Myocyte (in vitro differentiated cells): Measurements from ENCODE around the gene B4GALT3. TPM values are rescaled to one million over a fixed set of nuclear protein-coding genes. Genes with fewer than 3 reads are reported as not detected.
A peak's percentile ranks its signal among the peaks of the same experiment; 100 is the strongest.

ENCODE experiments used
- DNase-seq: peaks from one replicate; pipeline ENCODE4 v3.0.0-alpha.2; 2012; ENCODE audit warnings: low read depth
- total RNA-seq: library from RNA; depleted of rRNA; stranded (reverse); fragments of >200 nt; gene quantifications from 2 replicates; pipeline ENCODE4 v1.2.3, GENCODE V29; 2014

B4GALT3 gene
- total RNA-seq, 1 donor from 2014 or later, result 32.8 TPM

DNA sequence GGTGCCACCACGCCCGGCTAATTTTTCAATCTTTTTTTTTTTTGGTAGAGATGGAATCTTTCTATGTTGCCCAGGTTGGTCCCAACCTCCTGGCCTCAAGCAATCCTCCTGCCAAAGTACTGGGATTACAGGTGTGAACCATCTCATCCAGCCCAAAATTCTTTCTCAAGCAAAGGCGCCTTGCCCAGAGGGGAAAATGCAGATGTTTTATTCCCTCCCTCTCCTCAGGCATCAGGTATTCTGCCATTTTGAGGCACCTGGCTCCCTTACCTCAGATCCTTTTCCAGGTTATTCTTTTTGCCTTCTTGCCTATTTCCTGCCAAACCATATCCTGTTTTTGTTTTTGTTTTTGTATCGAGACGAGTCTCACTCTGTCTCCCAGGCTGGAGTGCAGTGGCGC lies 11.1 kb upstream of the B4GALT3 start:
- DNase-seq, result no peak

DNA sequence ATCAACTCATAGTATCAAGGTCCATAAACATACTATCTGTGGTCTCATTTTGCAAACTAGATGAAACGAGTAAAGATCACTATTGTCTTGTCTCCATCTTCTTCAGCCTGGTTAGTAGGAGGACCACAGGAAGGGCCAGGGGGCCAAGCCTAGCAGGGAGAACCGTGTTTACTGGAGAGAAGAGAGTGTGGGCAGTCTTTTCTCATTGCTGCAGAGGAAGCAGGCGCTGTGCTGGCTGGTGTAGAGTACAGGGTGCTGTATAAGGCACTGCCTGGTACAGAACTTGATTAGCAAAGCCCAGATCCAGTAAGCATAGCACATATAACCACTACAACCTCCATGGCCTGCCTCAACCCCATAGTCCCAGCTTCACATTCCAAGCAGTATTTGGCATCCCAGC lies 10.0 kb upstream of the B4GALT3 start:
- no peak for DNase-seq

DNA sequence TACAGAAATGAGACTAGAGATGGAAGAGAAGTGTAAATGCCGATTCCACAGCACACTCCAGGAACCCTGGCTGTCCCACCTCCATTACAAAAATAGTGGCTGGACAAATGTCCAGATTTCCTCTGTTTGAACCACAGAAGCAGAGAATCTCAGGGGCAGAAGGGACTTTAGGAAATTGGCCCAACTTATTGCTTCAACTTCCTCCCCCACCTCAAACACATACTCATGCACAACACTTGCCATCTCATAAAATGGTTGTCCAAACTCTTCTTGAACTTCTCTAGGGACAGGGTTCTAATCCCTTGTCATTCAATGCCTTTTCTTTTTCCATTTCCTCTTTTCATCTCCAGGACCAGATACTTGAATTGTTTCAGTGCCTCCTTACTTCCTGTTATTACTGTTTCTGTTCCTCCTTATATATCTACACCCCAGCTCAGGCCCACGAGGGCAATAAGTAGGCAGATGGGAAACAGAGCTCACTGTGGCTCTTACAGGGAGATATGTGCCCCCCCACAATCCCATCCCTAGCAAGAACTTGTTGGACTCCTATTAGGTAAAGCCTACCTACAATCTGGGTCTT lies 8.5 kb upstream of the B4GALT3 start:
- DNase-seq, result no peak

DNA sequence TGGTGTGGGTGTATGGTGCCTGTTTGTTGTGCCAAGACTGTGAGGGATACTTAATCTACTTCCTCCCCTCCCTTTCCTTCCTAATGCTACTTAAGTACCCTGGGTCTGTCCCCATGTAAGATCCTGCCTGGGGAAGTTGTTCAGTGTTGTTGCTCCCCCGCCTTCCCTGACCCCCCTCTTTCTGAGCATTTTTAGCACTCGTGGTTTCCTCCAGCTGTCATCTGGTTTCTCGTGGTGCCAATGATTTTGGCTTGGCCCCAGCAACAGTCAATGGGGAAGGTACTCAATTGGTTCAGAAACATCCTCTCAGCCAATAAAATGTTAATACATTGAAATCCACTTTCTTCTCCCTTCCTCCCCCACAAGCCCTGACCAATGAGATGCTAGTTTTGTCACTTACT lies 8.0 kb upstream of the B4GALT3 start:
- DNase-seq, result peak; percentile 99

DNA sequence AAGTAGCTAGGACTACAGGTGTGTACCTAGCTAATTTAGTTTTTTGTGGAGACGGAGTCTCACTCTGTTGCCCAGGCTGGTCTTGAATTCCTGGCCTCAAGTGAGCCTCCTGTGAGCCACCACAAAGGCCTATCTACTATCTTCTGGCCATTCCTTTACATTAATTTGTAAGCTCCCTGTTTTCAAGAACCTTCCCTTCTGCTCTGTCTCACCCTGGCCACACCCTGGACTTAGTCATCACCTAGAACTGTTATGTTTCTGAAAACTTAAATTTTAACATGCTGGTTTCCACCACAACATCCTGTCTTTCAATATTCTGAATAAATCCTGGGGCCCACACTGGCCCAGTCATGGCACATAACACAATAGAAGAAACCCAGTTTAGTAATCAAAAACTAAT lies 4.9 kb upstream of the B4GALT3 start:
- no peak for DNase-seq

DNA sequence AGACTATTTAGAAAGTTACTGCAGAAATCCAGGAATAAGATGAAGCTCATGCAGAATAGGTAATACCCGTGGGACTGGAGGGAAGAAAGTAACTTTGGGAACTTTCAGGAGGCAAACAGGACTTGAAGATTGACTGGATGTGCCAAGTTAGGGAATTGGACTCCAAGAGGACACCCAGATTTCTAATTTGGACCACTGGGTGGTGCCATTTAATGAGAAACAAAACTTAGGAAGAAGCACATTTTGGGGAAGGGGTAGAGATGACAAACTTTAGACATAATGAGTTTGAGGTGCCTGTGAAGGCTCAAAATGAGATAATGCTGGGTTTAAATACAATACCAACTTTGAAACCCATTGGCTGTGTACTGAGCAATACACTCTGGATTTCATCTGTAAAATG lies 3.3 kb upstream of the B4GALT3 start:
- DNase-seq, result peak; percentile 65

DNA sequence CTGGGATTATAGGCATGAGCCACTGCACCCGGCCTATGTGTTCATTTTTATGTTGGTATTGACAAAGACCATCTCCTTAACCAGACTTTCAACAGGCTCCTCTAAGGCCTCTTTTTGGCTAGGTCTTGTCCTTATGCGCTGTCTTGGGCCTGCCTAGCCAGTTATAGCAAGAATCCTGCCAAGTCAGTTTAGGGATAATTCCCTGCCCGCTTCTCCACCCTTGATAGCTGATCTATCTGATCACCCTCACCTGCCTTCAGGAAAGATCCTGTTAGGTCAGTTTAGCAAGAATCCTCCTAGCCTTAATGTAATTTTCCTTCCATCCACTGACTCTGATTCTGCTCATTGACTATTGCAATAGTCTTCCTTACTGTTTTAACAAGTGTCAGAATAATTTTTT lies 2.4 kb upstream of the B4GALT3 start:
- no peak for DNase-seq

DNA sequence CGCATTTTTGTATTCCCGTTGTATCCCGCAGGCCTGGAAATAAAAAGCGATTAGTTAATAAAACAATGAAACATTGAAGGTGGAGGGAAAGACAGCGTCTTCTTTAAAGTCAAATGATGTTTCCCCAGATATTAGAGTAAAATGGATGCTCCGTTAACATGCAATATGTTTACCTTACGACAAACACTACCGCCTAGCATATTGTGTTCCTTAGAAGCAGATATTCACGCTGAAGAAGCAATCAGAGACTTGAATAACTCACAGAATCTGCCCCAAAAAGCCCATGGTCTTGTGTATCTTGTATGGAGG lies 583 bp upstream of the B4GALT3 start:
- no peak for DNase-seq

DNA sequence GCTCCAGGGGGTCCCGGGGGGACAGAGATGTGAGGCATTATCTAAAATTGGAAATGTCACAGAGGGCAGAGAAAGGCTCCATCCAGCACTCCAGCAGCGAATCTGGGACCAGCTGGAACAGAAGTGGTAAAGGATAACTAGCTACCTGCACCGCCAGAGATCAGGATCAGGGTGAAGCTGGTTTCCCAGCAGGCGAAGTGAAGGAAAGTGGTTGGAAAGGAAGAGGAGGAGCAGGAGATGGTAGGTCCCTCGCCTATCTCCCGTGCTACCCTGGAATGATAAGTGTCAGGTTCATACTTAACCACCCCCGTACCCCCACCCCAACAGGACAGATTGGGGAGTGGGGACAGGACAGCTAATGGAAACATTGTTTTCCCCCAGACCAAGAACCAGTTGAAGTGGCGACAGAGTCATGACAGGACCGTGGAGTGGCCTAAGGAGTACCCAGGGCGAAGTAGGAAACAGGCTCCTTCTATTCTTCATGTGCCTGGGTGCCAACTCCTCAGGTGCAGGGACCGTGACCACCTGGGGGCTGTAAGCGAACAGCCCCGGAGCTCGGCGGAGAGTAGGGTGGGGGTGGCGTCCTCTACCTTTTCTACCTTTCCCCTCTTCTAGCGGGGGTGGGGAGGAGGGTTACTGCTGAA lies 717 bp downstream of the B4GALT3 start:
- DNase-seq, result no peak

DNA sequence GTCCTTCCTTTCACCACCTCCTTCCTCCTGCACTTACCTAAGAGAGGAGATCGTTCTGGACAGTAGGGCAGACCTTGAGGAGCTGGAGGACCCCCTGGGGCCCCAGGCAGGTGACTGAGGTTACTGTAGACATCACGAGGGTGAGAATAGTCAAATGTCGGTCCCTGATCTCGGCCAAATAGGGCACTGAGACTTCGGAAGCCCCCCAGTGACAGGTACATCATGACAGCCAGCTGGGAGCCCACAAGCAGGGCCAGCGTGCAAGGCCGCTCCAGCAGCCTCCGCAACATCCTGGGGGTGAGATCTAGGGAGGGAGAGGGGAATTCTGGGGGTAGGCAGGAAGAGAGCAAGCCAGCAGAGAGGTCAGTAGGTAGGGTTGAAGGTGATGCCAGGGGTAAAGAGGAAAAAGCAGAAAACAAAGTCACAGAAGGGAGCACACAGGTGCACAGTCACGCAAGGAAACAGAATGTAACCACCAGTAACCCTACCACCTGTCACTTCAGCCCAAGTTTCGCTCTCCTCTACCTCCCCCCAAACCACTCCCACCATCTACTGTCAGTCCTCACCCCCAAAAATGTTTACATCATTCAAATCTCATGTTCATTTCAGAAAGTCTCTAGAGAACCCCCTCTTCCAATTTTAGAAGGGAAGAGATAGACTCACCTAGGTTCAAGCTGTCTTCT lies 1.4 kb downstream of the B4GALT3 start:
- DNase-seq, result no peak

DNA sequence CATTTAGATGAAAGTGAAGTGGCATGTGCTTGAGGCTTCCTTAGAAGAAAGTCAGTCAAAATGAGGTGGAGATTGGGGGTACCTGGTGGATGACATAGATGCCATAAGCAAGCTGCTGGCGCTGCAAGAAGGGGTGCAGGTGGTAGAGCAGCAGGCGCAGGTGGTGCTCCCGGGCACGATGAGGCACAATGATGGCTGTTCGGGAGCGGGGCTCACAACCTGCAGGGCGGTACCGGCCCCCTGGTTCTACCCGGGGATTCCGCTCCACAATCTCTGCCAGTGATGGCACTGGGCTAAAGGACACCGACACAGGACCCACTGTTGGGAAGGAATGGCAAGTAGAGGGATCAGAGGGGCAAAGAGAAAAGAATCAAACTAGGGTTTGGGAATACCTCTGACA lies 2.4 kb downstream of the B4GALT3 start:
- DNase-seq, result no peak

DNA sequence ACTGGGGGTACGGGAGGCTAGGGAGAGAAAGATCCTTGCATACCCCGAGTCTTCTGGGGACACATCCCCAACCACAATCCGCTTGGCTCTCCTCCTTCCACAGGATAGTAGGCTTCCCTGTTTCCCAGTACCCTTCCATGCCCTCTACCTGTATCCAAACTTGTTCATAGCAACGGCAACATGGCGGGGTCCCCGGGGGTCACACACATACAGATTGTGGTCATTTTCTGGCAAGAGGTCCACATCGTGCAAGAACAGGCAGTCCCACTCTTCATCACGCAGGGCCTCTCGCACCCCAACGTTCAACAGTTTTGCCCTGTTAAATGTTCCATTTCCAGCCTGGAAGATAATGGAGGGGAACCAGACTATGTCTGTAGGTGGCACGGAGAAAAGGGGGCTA lies 3.6 kb downstream of the B4GALT3 start:
- DNase-seq, result no peak

DNA sequence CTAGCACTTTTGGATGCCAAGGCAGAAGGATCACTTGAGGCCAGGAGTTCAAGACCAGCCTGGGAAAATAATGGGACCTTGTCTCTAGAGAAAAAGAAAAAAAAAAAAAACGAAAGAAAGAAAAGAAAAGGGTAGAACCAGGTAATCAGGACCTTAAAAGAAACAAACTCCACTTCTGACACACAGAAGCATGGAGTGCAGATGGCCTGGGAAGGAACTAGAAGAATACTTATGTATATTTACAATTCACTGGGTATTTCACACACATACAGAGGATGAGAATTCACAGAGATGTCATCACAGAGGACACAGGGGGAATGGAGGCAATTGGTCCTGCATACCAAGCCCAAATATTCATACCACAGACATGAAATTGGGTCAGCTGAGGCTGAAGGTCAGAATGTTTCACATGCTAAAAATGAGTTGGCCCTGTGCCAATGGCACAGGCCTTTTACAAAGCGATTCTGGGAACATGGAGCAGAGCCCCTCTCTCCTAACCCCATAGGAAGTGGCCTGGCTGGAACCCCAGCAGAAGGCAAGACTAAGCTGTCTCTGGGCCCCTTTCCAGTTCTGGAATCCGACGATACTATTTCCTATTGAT lies 4.4 kb downstream of the B4GALT3 start:
- peak; percentile 74 for DNase-seq

DNA sequence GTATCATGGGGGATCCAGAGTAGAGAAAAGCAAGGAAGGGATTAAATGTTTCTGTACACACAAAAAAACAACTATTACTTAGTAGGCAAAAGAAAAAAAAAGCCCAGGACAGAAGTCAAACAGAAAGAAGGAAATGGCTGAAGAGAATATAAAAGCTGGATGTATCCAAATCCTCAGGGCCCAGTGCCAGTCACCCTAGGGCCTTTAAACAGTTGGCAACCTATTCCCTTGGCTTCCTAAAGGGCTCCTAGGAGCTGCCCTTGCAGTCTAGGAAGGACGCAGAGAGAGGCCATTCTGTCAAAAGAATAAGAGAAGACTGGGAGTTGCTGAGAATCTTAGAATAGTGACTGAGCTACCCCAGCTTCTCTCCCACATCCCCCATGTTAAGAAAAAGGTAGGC lies 5.0 kb downstream of the B4GALT3 start:
- no peak for DNase-seq

DNA sequence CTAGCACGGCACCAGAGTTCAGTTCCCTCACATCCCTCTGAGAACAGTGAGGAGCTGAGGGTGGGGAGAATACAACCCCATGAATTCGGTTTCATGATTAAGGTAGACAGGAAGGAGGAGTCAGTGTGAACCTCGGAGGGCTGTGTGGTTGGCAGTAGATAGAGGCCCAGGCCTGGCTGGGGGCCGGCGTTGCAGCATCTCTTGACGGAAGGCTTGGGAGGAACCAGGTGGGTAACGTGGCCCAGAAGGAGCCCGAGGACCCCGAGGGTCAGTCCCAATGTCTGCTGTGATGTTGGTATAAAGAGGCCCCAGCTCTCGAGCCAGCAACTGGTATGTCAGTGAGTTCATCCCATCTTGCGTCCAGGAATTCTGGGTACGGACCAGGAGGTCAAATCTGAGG lies 5.6 kb downstream of the B4GALT3 start:
- DNase-seq, result no peak

DNA sequence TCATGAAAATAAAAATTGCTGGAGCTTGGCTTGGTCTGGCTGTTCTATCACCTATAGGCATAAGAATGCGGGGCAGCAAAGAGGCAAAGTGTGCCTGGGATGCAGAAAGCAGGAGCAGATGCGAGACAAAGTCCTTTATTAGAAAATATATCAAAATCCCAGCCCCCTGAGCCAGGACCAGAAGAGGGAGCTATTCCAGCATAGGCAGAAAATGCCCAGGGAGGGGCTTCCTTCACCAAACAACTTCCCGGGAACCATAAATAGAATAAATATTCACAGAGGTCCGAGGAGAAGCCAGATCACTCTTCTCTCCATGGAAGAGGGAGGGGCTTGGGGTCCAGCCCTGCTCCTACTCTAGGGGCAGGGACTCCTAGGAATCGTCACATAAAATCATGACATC lies 6.1 kb downstream of the B4GALT3 start:
- no peak for DNase-seq

DNA sequence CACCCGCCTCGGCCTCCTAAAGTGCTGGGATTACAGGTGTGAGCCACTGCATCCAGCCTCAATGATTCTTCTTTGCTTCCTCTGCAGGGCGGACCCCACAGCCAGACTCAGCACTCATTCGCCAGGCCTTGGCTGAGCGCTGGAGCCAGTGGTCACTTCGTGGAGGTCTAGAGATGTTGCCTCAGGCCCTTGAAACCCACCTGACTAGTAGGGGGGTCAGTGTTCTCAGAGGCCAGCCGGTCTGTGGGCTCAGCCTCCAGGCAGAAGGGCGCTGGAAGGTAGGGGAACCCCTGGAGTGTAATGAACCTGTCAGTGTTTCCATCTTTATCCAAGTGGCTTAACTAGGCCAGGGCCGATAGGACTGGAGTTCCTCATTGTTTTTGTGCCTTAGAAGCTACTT lies 8.4 kb downstream of the B4GALT3 start:
- DNase-seq, result no peak

DNA sequence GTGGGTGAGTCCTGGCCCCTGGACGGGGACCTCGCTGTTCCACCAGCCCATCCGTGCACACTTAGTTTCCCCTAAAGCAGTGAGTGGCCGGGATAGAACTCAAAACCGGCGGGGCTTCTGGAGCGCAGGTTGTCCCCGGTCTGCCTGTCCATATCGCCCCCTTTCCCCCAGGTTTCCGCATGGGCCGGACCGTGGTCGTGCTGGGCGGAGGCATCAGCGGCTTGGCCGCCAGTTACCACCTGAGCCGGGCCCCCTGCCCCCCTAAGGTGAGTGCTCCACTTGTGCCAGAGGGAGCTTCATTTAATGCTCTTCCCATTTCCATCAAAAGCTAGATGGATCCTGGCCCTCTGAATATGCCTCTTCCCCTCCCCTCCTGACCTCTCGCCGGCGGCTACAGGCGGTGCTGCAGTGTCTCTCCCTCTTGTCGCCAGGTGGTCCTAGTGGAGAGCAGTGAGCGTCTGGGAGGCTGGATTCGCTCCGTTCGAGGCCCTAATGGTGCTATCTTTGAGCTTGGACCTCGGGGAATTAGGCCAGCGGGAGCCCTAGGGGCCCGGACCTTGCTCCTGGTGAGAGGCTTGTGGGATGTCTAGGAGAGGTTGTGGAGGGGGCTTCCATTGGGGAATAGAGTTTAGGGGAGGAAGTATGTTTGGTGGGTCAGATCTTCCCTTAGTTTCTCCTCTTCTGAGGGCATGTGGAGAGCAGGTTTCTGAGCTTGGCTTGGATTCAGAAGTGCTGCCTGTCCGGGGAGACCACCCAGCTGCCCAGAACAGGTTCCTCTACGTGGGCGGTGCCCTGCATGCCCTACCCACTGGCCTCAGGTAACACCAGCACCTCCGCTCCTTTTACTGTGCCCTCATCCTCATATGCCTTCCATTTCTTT lies 10.4 kb downstream of the B4GALT3 start:
- DNase-seq, result no peak

DNA sequence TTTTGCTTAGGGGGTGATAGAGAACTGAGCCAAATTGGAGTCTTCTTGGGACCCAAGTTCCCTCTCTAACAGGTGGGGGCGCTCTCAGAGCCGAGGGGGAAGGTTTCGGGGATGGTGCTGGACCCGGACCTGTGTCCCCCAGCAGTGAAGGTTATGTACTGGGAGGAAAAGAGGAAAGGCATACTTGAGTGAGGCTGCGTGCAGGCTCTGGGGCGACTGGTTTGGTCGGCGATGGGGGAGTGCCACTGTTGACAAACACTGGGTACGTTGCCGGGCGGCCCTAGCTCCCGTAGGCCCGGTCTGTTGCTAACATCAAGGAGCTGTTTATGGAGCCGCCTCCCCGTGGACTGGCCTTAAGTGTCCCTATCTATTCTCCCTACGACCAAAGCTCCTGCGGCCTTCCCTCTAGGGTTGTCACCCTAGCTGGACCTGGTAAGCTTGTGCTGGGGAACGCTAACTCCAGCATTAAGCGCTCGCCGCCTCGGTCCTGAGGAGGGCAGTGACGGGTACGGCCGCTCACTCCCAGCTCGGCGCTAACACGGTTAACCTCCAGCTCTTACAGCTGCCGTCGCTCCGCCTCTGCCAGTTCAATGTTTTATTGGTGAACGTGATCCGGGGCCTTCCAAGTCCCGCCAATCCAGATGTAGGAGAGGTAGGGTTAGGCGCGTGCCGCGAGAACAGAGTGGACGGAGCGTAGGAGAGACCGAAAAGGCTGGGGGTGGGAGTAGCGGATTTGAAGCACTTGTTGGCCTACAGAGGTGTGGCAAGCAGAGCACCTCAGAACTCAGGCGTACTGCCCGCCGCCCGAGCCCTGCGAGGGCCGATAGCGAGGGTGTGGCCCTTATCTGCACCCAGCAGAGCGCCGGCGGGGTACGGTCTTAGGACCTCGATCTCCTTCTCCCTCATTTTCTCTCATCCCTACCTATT lies 11.3 kb downstream of the B4GALT3 start, which contains the start of gene PPOX:
TSS of gene PPOX (plus strand) at position 685 of the 927 bp plus-strand sequence. CDS start 422 bp downstream, outside the sequence.
- peak; percentile 99 for DNase-seq

DNA sequence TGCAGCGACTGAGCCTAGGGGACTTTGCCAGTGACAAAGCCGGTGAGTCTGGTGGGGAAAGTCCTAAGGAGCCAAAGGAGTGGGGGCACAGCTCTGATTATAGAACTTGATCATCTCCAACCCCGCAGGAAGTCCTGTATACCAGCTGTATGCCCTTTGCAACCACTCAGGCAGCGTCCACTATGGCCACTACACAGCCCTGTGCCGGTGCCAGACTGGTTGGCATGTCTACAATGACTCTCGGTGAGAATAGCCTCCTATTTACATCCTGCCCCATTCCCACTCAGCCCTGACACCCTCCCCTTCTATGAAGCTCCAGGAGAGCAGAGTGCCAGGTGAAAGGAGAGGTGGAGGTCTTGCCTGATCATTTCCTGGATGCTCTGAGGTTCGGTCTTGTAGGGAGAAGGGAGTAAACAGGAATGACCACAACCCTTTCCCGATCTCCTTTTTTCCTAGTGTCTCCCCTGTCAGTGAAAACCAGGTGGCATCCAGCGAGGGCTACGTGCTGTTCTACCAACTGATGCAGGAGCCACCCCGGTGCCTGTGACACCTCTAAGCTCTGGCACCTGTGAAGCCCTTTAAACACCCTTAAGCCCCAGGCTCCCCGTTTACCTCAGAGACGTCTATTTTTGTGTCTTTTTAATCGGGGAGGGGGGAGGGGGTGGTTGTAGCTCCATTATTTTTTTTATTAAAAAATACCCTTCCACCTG lies 12.3 kb downstream of the B4GALT3 start:
- no peak for DNase-seq
